Mammary epithelial cell (primary cell): Measurements from ENCODE around the gene PRSS56.

Experiments
- CTCF ChIP-seq, 2 donors: IDR thresholded peaks in 1 of 2; conservative IDR thresholded peaks in 1 of 2; 2 replicates each; pipeline ENCODE4 v1.5.1; 2011 to 2012; ENCODE audit warnings: inconsistent platforms in 2 of 2, low read length in 2 of 2, mild to moderate bottlenecking in 2 of 2, control low read depth in 1 of 2, low read depth in 1 of 2; ENCODE audit not compliant: insufficient read depth in 1 of 2; ENCODE audit errors: extremely low read depth in 1 of 2
- EZH2 ChIP-seq: IDR thresholded peaks from 2 replicates; pipeline ENCODE4 v1.6.1; 2012; ENCODE audit warnings: low read length, inconsistent platforms, borderline replicate concordance

- TF ChIP-seq CTCF (conservative IDR thresholded peaks at IDR 0.05 in 1 of 2, IDR thresholded peaks at IDR 0.05 in 1 of 2; ENCODE audit: extremely low read depth in 1 of 2, insufficient read depth in 1 of 2, low read depth in 1 of 2, low read length in 2 of 2): peak; percentile 35 to 58
- TF ChIP-seq EZH2: no peak
These were observed 16.9 kb downstream of the PRSS56 start for GRCh38 chr2:232537079-232537478.
